ENCODE data around the gene BEND3. TPM values are rescaled to one million over a fixed set of nuclear protein-coding genes. Genes with fewer than 3 reads are reported as not detected.

The BEND3 gene
- total RNA-seq, 4 donors from 2014 or later, result 1.1 to 3.2 (median 1.5) TPM

- WGBS, 2 donors (ENCODE audit: low coverage in 1 of 2), result 46 to 64% methylated on average over 2 to 3 of the region's 4 CpGs
- no peaks in the 10 kb centered on the region for H3K9me3 ChIP-seq
- no peaks in the 10 kb centered on the region for H3K4me1 ChIP-seq
- H3K36me3 ChIP-seq, result no peaks in the 10 kb centered on the region
- peaks cover 8% of the 10 kb centered on the region for H3K27me3 ChIP-seq
- no peak for ATAC-seq
- TF ChIP-seq POLR2A (IDR thresholded peaks at IDR 0.05) (no peak), CTCF (IDR thresholded peaks at IDR 0.05) (no peak)
- H3K4me3 ChIP-seq, result no peak overlapping the region
- no peak overlapping the region for H3K27ac ChIP-seq
Measured at GRCh38 chr6:107124934-107125348, 9.6 kb upstream of the BEND3 start.

- H3K36me3 ChIP-seq, result no peaks in the 10 kb centered on the region
- no peak overlapping the region for H3K4me3 ChIP-seq
- no peaks in the 10 kb centered on the region for H3K4me1 ChIP-seq
- no peak for ATAC-seq
- peaks cover 23% of the 10 kb centered on the region for H3K27me3 ChIP-seq
- TF ChIP-seq EP300 (IDR thresholded peaks at IDR 0.05), result no peak
- TF ChIP-seq POLR2A (IDR thresholded peaks at IDR 0.05), result no peak
- TF ChIP-seq POLR2AphosphoS5 (IDR thresholded peaks at IDR 0.05), result no peak
- no peak for TF ChIP-seq CTCF (IDR thresholded peaks at IDR 0.05)
- WGBS, 2 donors (ENCODE audit: low coverage in 1 of 2), result 100% methylated on average over 1 of the region's 6 CpGs
- H3K27ac ChIP-seq, result no peak overlapping the region
- no peaks in the 10 kb centered on the region for H3K9me3 ChIP-seq
Measured at GRCh38 chr6:107123501-107123900, 8.2 kb upstream of the BEND3 start.

GRCh38 chr6:107122748-107123147 lies 7.4 kb upstream of the BEND3 start:
- H3K4me3 ChIP-seq, result no peak overlapping the region
- no peak for ATAC-seq
- H3K4me1 ChIP-seq, result no peaks in the 10 kb centered on the region
- no peaks in the 10 kb centered on the region for H3K9me3 ChIP-seq
- peaks cover 30% of the 10 kb centered on the region for H3K27me3 ChIP-seq
- H3K27ac ChIP-seq, result no peak overlapping the region
- WGBS, 2 donors (ENCODE audit: low coverage in 1 of 2), result 86 to 100% methylated on average over 2 to 4 of the region's 4 CpGs
- TF ChIP-seq POLR2AphosphoS5 (IDR thresholded peaks at IDR 0.05) (no peak), POLR2A (IDR thresholded peaks at IDR 0.05) (no peak), CTCF (IDR thresholded peaks at IDR 0.05) (no peak), EP300 (IDR thresholded peaks at IDR 0.05) (no peak)
- no peaks in the 10 kb centered on the region for H3K36me3 ChIP-seq

- H3K4me3 ChIP-seq, result no peak overlapping the region
- no peaks in the 10 kb centered on the region for H3K9me3 ChIP-seq
- TF ChIP-seq EP300 (IDR thresholded peaks at IDR 0.05) (no peak), CTCF (IDR thresholded peaks at IDR 0.05) (no peak), POLR2A (IDR thresholded peaks at IDR 0.05) (no peak), POLR2AphosphoS5 (IDR thresholded peaks at IDR 0.05) (no peak)
- H3K36me3 ChIP-seq, result no peaks in the 10 kb centered on the region
- H3K27ac ChIP-seq, result no peak overlapping the region
- peaks cover 33% of the 10 kb centered on the region for H3K27me3 ChIP-seq
- 90 to 100% methylated on average over 1 to 5 of the region's 8 CpGs for WGBS, 2 donors (ENCODE audit: low coverage in 1 of 2)
- H3K4me1 ChIP-seq, result no peaks in the 10 kb centered on the region
- ATAC-seq, result no peak
Measured at GRCh38 chr6:107121964-107122495, 6.7 kb upstream of the BEND3 start.

GRCh38 chr6:107121266-107121665 lies 6.0 kb upstream of the BEND3 start:
- no peaks in the 10 kb centered on the region for H3K36me3 ChIP-seq
- H3K27ac ChIP-seq, result no peak overlapping the region
- no peaks in the 10 kb centered on the region for H3K9me3 ChIP-seq
- peaks cover 0 to 6% (median 0%) of the 10 kb centered on the region in 3 donors for H3K4me1 ChIP-seq
- peaks cover 32% of the 10 kb centered on the region for H3K27me3 ChIP-seq
- 89 to 94% methylated on average over 5 to 6 of the region's 6 CpGs for WGBS, 2 donors (ENCODE audit: low coverage in 1 of 2)
- no peak overlapping the region for H3K4me3 ChIP-seq
- ATAC-seq, result no peak
- TF ChIP-seq CTCF (IDR thresholded peaks at IDR 0.05), result no peak
- no peak for TF ChIP-seq EP300 (IDR thresholded peaks at IDR 0.05)
- no peak for TF ChIP-seq POLR2A (IDR thresholded peaks at IDR 0.05)
- no peak for TF ChIP-seq POLR2AphosphoS5 (IDR thresholded peaks at IDR 0.05)
